HL-60 (cell line): Measurements from ENCODE around the gene CELF2.

Source experiments
- DNase-seq, 2 experiments: peaks; one replicate each; pipeline ENCODE4 v3.0.0-alpha.2; 2010 to 2020; ENCODE audit warnings: low read depth in 1 of 2, low spot score in 1 of 2
- H3K27ac ChIP-seq: fragments of 250-450 bp; sonication (Bioruptor Pico); replicated peaks from 2 replicates; pipeline ENCODE4 v1.5.1; 2020; ENCODE audit warnings: mild to moderate bottlenecking, moderate library complexity
- H3K27me3 ChIP-seq: fragments of 250-450 bp; sonication (Bioruptor Pico); 2 replicates; pipeline ENCODE4 v1.5.1; 2021; ENCODE audit warnings: mild to moderate bottlenecking, moderate library complexity; ENCODE audit not compliant: insufficient read depth, poor library complexity, severe bottlenecking
- H3K4me3 ChIP-seq: replicated peaks from 2 replicates; pipeline ENCODE4 v1.5.1; 2011; ENCODE audit warnings: mild to moderate bottlenecking, control low read depth, low read length; ENCODE audit not compliant: insufficient read depth
- GABPA ChIP-seq: IDR thresholded peaks from 2 replicates; pipeline ENCODE4 v1.6.1; 2012; ENCODE audit warnings: low read depth
- POLR2AphosphoS5 ChIP-seq: IDR thresholded peaks from 2 replicates; pipeline ENCODE4 v1.6.1; 2012; ENCODE audit warnings: low read depth
- REST ChIP-seq: IDR thresholded peaks from 2 replicates; pipeline ENCODE4 v1.6.1; 2012; ENCODE audit warnings: low read depth; ENCODE audit not compliant: insufficient replicate concordance
- SPI1 ChIP-seq: IDR thresholded peaks from 2 replicates; pipeline ENCODE4 v1.6.1; 2012; ENCODE audit warnings: low read depth, mild to moderate bottlenecking, borderline replicate concordance
- TF ChIP-seq, protein P1 (sequence below): IDR thresholded peaks from one replicate; pipeline ENCODE4 v1.5.1; 2011; ENCODE audit warnings: low read length, control low read depth, inconsistent platforms; ENCODE audit not compliant: insufficient read depth

Gene CELF2

DNA sequence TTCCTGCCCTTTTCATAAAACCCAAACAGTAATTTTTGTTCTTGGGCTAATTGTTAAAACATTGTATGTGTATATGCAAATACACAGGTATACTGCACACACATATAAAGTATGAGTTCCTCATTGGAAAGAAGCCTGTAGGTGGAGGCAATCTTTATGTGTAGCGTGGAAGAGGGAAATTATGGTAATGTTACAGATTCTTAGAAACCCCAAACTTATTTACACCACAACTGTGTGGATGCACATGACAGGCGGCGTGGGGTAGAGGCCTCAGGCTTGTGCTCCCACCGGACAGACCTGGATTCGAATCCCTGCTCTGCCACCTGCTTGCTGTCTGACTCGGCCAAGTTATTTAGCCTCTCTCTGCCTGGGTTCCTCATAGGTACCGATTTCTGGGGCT lies 223.0 kb downstream of the CELF2 start:
- Histone ChIP-seq H3K4me3 (no peak overlapping the region), H3K27ac (no peak overlapping the region), H3K27me3 (no peaks in the 10 kb centered on the region)
- no peak for TF ChIP-seq REST
- no peak for TF ChIP-seq GABPA
- TF ChIP-seq, protein P1, sequence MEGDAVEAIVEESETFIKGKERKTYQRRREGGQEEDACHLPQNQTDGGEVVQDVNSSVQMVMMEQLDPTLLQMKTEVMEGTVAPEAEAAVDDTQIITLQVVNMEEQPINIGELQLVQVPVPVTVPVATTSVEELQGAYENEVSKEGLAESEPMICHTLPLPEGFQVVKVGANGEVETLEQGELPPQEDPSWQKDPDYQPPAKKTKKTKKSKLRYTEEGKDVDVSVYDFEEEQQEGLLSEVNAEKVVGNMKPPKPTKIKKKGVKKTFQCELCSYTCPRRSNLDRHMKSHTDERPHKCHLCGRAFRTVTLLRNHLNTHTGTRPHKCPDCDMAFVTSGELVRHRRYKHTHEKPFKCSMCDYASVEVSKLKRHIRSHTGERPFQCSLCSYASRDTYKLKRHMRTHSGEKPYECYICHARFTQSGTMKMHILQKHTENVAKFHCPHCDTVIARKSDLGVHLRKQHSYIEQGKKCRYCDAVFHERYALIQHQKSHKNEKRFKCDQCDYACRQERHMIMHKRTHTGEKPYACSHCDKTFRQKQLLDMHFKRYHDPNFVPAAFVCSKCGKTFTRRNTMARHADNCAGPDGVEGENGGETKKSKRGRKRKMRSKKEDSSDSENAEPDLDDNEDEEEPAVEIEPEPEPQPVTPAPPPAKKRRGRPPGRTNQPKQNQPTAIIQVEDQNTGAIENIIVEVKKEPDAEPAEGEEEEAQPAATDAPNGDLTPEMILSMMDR: no peak
- TF ChIP-seq POLR2AphosphoS5: no peak
- TF ChIP-seq SPI1: no peak
- DNase-seq: no peak

GRCh38 chr10:11242443-11243387 lies 225.0 kb downstream of the CELF2 start:
- Histone ChIP-seq H3K4me3 (no peak overlapping the region), H3K27ac (no peak overlapping the region), H3K27me3 (no peaks in the 10 kb centered on the region)
- no peak for DNase-seq
- TF ChIP-seq POLR2AphosphoS5 (no peak), SPI1 (no peak), GABPA (no peak), REST (no peak)
- TF ChIP-seq, protein P1: no peak

- Histone ChIP-seq H3K27ac (no peak overlapping the region), H3K4me3 (no peak overlapping the region), H3K27me3 (no peaks in the 10 kb centered on the region)
- no peak for DNase-seq
- TF ChIP-seq GABPA (no peak), POLR2AphosphoS5 (no peak), SPI1 (no peak), REST (no peak)
- TF ChIP-seq, protein P1: no peak
Observed at GRCh38 chr10:11243425-11244222, 226.0 kb downstream of the CELF2 start.
